C4-2B (cell line): ENCODE results near the gene RTN4R.

Source experiments
- CTCF ChIP-seq: fragments of 450-650 bp; conservative IDR thresholded peaks from 2 replicates; pipeline ENCODE4 v1.5.1; 2017; ENCODE audit warnings: mild to moderate bottlenecking
- ZFX ChIP-seq: fragments of 450-650 bp; IDR thresholded peaks from 2 replicates; pipeline ENCODE4 v1.6.1; 2017

GRCh38 chr22:20219667-20220628 is 48.2 kb downstream of the RTN4R start:
- no peak for TF ChIP-seq CTCF
- TF ChIP-seq ZFX: no peak
